Body of pancreas (tissue), 4 donors: ENCODE results near the gene NFYC.

ENCODE experiments used
- CTCF ChIP-seq, 7 experiments: fragments of 450-650 bp in 4 of 7; fragments of 200-600 bp in 3 of 7; sonication (generic) in 3 of 7; IDR thresholded peaks; one replicate each; pipeline ENCODE4 v1.5.1; 2016 to 2019; ENCODE audit warnings: antibody characterized with exemption in 7 of 7
- POLR2A ChIP-seq, 3 donors: fragments of 450-650 bp; IDR thresholded peaks; one replicate each; pipeline ENCODE4 v1.6.1; 2016; ENCODE audit warnings: antibody characterized with exemption in 3 of 3, mild to moderate bottlenecking in 2 of 3

GRCh38 chr1:40766017-40766416, 74.5 kb downstream of the NFYC start:
- TF ChIP-seq POLR2A (IDR thresholded peaks at IDR 0.05) (no peak), CTCF (IDR thresholded peaks at IDR 0.05) (no peak)
